ACHN (cell line): ENCODE measurements around the gene GSK3B.
"Not testable (repeated sequence)": the region's sequence is repeated elsewhere in the genome, so short reads cannot be mapped to it uniquely, and the experiment has no call there.

ENCODE experiments used
- DNase-seq: peaks from one replicate; pipeline ENCODE4 v3.0.0-alpha.2; 2015
- in situ Hi-C: cut with HindIII; loops from 2 replicates; pipeline ENCODE4 v1.10.0; 2017; ENCODE audit warnings: low sequenced_read_pairs, low pct_ligation_motif_present, low pct_unique_long_range_greater_than_20kb

The GSK3B gene

GRCh38 chr3:119913021-119913420 is 181.2 kb downstream of the GSK3B start:
- in situ Hi-C loops = no loop called here
- no peak for DNase-seq

GRCh38 chr3:119912220-119912619 is 182.0 kb downstream of the GSK3B start:
- in situ Hi-C loops = no loop called here
- no peak for DNase-seq

GRCh38 chr3:119911748-119912147 is 182.5 kb downstream of the GSK3B start:
- in situ Hi-C loops = no loop called here
- no peak for DNase-seq

- DNase-seq = no peak
- in situ Hi-C loops = no loop called here
Observed at GRCh38 chr3:119902061-119902460, 192.2 kb downstream of the GSK3B start.

- in situ Hi-C loops = no loop called here
- DNase-seq = no peak
Observed at GRCh38 chr3:119901148-119901547, 193.1 kb downstream of the GSK3B start.

- in situ Hi-C loops = no loop called here
- DNase-seq = no peak
Observed at GRCh38 chr3:119899192-119899511, 195.1 kb downstream of the GSK3B start.

- in situ Hi-C loops = no loop called here
- DNase-seq = peak; percentile 10
Observed at GRCh38 chr3:119898478-119899191, 195.6 kb downstream of the GSK3B start.

GRCh38 chr3:119894195-119894594 is 200.1 kb downstream of the GSK3B start:
- no peak for DNase-seq
- in situ Hi-C loops = no loop called here

- in situ Hi-C loops = no loop called here
- no peak for DNase-seq
Observed at GRCh38 chr3:119893769-119894168, 200.5 kb downstream of the GSK3B start.

GRCh38 chr3:119891944-119892721 is 202.1 kb downstream of the GSK3B start:
- in situ Hi-C loops = no loop called here
- peak; percentile 58 for DNase-seq

GRCh38 chr3:119888681-119889080 is 205.6 kb downstream of the GSK3B start:
- in situ Hi-C loops = not testable (repeated sequence)

GRCh38 chr3:119885746-119886530 is 208.3 kb downstream of the GSK3B start:
- in situ Hi-C loops = no loop called here

More at GRCh38 chr3:119888681-119889080, 205.6 kb downstream of the GSK3B start:
- DNase-seq = not testable (repeated sequence)

GRCh38 chr3:119884161-119884557 is 210.1 kb downstream of the GSK3B start:
- DNase-seq = no peak
- in situ Hi-C loops = no loop called here

More at GRCh38 chr3:119885746-119886530, 208.3 kb downstream of the GSK3B start:
- DNase-seq = no peak

- in situ Hi-C loops = no loop called here
- no peak for DNase-seq
Observed at GRCh38 chr3:119883461-119884160, 210.6 kb downstream of the GSK3B start.

GRCh38 chr3:119880966-119881365 is 213.3 kb downstream of the GSK3B start:
- no peak for DNase-seq
- in situ Hi-C loops = no loop called here

- in situ Hi-C loops = no loop called here
- DNase-seq = no peak
Observed at GRCh38 chr3:119873646-119874045, 220.6 kb downstream of the GSK3B start.

- in situ Hi-C loops = no loop called here
- no peak for DNase-seq
Observed at GRCh38 chr3:119872773-119873172, 221.5 kb downstream of the GSK3B start.

- in situ Hi-C loops = no loop called here
- no peak for DNase-seq
Observed at GRCh38 chr3:119871571-119871970, 222.7 kb downstream of the GSK3B start.

GRCh38 chr3:119870512-119870911 is 223.7 kb downstream of the GSK3B start:
- in situ Hi-C loops = no loop called here
- DNase-seq = no peak
